Epithelial cell of prostate (primary cell): Measurements from ENCODE around the gene TKTL1.
"Not testable (repeated sequence)": the region's sequence is repeated elsewhere in the genome, so short reads cannot be mapped to it uniquely, and the experiment has no call there.

Experiments used
- DNase-seq: peaks from one replicate; pipeline ENCODE4 v3.0.0-alpha.2; 2011; ENCODE audit warnings: low read depth, low spot score
- H3K27ac ChIP-seq: fragments of 450-650 bp; 2 replicates; pipeline ENCODE4 v1.5.1; 2017; ENCODE audit warnings: mild to moderate bottlenecking

TKTL1 gene

DNA sequence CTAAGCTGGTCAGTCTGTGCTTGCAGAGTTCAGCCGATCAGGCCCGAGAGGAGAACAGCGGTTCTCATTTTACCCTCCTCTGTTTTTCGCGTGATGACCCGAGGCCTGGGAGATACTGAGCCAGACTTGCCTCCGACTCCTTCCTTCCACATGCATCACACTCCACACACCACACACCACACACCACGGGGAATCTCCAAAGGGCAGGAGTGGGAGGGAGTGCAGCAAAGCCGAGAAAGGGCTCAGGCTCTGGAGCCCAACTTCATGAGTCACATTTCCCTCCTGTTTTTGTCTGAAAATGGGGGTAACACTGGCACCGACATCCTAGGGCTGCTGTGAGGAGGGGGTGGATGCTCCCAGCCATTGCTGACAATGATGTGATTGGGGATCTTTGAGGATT is 38.9 kb downstream of the TKTL1 start:
- no peak overlapping the region for H3K27ac ChIP-seq
- no peak for DNase-seq

GRCh38 chrX:154341399-154342298 is 46.1 kb downstream of the TKTL1 start:
- not testable (repeated sequence) for DNase-seq, H3K27ac ChIP-seq

DNA sequence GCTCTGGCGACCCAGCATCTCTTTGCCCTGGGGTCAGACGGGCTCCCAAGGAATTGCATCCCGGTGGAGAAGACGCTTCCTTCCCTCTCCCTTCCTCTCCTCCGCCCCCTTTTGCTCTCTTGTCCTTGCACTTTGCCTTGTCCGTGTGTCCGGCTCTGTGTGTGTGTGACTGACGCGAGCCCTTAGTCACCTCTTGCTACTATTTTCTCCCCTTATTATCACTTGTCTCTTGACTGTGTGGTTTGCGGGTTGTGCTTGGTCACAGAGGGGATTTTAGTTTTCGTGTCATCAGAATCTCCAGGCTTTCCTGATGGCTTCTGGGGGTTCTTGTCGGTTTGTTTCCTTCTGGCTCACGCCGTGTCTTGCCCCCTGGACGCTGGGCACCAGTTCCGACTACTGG is 47.5 kb downstream of the TKTL1 start:
- not testable (repeated sequence) for DNase-seq, H3K27ac ChIP-seq

- H3K27ac ChIP-seq, DNase-seq: not testable (repeated sequence)
Observed at GRCh38 chrX:154343620-154344019, 48.0 kb downstream of the TKTL1 start.

DNA sequence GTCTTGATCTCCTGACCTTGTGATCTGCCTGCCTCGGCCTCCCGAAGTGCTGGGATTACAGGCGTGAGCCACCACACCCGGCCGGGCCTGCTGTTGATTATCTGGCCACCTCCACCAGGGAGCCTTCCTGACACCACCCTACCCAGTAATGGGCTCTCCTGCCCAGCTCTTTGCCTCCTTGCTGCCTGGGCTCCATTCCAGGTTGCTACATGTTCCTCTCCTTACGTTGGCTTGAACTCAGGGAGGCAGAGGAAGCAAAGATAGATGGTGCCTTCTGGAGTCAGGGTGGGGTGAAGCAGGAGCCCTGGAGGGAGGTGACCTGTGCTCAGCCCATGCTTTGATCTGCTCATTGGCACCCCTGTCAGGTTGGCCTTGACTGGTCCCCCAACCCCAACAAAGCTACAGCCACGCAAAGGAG is 52.5 kb downstream of the TKTL1 start:
- no peak for DNase-seq
- H3K27ac ChIP-seq = no peak overlapping the region

DNA sequence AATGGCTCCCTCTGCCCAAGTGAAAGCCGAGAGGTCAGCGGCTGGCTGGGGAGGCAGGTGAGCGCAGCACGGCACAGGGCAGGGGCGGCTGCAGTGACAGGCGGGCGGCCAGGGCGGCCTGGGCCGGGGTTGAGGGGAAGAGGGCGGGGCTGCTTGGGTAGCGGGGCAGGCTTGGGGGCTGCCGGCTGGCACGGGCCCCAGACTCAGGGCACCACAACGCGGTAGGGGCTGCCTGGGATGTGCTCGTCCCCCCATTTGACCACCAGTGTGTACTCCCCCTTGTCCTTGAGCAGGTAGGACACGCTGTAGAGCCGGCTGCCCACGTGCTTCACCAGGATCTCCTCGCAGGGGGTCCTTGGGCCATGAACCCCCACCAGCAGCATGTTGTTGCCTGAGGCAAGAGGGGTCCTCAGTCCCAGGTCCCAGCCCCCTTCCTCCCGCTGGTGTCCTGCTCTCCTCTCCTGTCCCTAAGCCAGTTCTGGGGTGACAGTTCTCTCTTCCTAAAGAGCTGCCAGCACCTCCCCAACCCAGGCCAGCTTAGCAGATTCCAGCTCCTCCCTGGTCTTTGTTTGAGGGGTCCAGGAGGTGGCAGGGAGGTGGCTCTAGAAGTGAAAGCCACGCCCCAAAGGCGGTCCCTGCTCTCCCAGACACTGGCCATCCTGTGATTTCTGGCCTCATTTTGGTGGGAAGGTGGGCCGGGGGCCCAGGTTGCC is 53.2 kb downstream of the TKTL1 start:
- no peak overlapping the region for H3K27ac ChIP-seq

GRCh38 chrX:154349359-154349935 is 53.9 kb downstream of the TKTL1 start:
- no peak overlapping the region for H3K27ac ChIP-seq
- no peak for DNase-seq

More for the DNA sequence above, 53.2 kb downstream of the TKTL1 start:
- DNase-seq = no peak

DNA sequence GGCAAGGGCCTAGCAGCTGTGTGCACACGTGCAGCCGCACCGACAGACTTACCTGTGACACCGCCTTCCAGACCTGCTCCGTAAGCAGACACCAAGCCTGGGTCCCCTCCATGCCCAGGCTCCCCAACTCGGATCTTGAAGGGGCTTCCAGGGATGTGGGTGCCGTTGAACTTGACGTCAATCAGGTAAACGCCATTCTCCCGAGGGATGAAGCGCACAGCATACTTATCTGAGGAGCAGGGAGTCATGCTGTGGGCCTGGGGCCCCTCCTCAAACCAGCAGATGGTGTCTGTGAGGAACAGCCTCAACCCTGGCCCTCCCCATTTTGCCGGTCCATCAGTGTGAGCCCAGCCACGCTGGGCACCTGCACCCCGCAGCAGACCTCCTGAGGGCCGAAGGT is 54.4 kb downstream of the TKTL1 start:
- no peak overlapping the region for H3K27ac ChIP-seq

GRCh38 chrX:154350429-154351182 is 55.0 kb downstream of the TKTL1 start:
- no peak for DNase-seq
- H3K27ac ChIP-seq = no peak overlapping the region

More for the DNA sequence above, 54.4 kb downstream of the TKTL1 start:
- no peak for DNase-seq

DNA sequence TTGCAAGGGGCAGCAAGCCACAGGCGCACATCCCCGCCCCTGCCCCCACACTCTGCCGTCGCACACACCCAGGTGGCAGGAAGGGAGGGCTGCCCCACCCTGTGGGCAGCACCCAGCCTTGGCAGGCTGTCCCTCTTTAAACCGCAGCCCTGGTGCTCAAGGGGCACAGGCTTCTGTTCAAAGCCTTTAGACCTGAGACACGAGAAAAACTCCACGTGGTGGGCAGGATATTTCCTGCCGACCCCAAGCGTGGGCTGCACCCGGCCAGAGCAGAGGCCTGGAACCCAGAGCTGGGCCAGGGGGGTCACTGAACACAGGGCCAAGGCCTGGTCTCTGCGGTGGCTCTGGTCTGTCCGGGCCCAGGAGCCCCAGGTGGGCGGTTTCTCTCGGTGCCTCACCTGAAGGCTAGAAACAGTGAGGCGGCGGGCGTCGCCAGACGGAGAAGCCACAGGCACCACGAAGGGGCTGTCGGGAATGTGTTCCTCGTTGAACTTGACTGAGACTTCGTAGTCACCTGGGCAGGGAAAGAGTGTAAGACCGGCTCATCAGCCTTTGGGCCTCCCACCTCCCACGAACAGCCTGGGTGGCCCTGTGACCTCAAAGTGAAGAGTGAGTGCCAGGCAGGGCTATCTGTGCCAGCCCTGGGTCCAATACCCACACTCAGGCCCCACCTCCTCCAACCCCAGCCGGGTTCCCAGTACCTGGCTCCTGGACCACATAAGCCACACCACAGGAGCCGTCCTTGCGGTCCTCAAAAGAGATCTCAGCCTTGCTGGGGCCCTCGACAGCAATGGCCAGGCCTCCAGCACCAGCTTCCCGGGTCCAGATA is 55.8 kb downstream of the TKTL1 start:
- H3K27ac ChIP-seq = no peak overlapping the region
- no peak for DNase-seq

DNA sequence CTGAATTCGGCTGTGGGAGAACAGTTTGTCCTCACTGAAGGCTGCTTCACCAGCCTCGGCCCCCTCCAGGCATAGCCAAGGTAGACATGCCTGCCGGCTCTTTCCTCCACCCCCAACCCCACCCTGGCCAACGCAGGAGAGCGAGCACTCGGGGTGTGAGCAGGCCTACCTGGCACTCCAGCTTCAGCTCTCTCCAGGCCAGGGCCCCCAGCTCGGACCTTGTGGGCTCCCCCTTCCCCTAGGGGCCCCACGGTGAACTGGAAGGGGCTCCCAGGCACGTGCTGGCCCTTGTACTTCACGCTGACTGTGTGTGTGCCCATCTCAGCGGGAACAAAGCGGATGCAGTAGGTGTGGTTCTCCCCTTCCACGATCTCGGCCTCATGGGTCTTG is 56.4 kb downstream of the TKTL1 start:
- no peak overlapping the region for H3K27ac ChIP-seq
- DNase-seq = no peak

DNA sequence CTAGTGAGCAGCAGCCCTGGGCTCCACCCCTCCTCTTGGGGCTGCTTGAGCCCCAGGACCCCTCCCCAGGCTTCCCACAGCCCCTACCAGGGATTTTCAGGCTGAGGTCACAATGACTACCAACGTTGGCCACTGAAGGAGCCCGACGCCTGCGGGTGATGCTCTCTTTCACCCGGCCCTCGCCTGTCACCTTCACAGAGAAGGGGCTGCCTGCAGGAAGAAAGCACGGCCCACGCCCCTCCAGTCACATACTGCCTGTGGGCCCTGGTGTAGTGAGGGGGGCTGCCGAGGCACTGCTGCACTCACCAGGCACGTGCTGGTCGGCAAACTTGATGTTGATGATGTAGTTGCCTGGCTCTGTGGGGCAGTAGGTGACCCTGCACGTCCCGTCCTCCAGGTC is 56.9 kb downstream of the TKTL1 start:
- no peak overlapping the region for H3K27ac ChIP-seq
- no peak for DNase-seq

DNA sequence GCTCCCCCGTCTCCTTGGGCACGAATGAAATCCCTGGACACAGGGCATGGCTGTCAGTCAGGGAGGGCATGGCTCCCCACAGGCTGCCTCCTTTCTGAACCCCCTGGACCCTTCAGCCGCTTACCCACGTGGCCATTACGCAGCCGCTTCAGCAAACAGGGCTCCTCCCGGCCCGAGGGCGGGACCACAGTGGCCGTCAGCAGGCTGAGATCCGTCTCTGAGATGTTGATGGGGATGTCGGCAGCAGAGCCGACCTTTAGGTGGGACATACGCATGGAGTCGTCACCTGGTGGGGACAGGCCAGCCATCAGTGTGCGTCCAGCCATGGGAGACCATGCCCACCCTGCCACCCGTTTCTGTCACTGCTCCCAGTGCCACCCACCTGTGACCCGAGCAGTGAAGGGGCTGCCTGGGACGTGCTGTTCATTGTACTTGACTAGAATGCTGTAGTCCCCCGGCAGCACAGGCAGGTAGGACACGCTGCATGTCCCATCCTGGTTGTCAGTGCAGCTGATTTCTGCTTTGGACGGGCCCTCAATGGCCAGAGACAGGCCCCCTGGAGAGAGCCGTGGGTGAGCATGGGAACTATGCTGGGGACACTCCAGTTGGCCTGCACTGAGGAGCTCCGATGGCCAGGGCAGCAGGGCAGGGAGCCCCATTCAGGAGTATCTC is 57.7 kb downstream of the TKTL1 start:
- no peak for DNase-seq
- no peak overlapping the region for H3K27ac ChIP-seq

DNA sequence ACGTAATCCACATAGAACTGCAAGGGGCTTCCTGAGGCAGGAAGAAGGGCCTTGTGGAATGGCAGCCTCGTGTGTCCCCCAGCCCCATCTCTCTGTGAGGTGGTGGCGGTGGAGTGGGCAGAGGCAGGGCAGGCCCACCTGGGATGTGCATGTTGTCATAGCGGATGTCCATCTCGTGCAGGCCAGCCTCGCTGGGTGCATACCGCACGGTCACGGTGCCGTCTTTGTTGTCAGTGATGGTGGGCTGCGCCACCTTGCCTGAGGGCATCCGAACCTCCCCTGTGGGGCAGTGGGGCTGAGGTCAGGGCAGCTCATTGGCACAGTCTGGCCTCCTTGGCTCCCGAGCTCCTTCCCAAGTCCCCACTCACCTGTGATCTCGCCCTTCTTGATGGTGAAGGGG is 58.4 kb downstream of the TKTL1 start:
- H3K27ac ChIP-seq = no peak overlapping the region
- no peak for DNase-seq

GRCh38 chrX:154354516-154354915 is 58.9 kb downstream of the TKTL1 start:
- no peak overlapping the region for H3K27ac ChIP-seq
- no peak for DNase-seq

- no peak overlapping the region for H3K27ac ChIP-seq
- DNase-seq = no peak
Observed at GRCh38 chrX:154355094-154355775, 59.6 kb downstream of the TKTL1 start.

- H3K27ac ChIP-seq = no peak overlapping the region
- no peak for DNase-seq
Observed at GRCh38 chrX:154355776-154356140, 60.2 kb downstream of the TKTL1 start.

DNA sequence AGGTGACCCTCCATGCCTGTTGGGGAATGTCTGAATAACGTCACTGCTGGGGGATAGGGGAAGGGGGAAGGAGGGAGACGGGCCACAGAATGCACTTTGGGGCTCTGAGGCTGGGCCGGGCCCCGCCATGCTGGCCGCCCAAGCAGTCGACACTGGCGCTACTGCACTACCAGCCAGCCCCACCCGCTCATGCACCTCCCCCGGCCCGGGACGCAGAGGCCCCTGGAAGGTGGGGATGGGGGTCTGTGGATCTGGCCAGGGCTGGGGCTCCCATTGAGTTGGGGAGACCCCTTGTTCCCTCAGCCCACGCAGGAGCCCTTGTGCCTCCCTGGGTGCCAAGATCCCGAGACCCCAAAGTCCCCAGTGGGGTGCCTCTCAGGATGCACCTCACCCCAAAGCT is 61.0 kb downstream of the TKTL1 start:
- no peak for DNase-seq

GRCh38 chrX:154357205-154357604 is 61.6 kb downstream of the TKTL1 start:
- no peak overlapping the region for H3K27ac ChIP-seq
- DNase-seq = no peak

More for the DNA sequence above, 61.0 kb downstream of the TKTL1 start:
- no peak overlapping the region for H3K27ac ChIP-seq
